Esophagus squamous epithelium (tissue), 5 donors: ENCODE results near the gene RDH5. TPM values are rescaled to one million over a fixed set of nuclear protein-coding genes. Genes with fewer than 3 reads are reported as not detected.

Source experiments
- DNase-seq: peaks from one replicate; lab custom pipeline; 2025; lab: John Stamatoyannopoulos, UW
- H3K27ac ChIP-seq, 4 donors: fragments of 200-600 bp; sonication (generic); one replicate each; pipeline ENCODE4 v1.5.1; 2016 to 2019; ENCODE audit warnings: mild to moderate bottlenecking in 1 of 4
- H3K27me3 ChIP-seq, 4 donors: fragments of 200-600 bp; sonication (generic); 1 replicate in 3 of 4; 2 replicates in 1 of 4; pipeline versions ENCODE4 v1.5.1 to v1.6.0; 2017 to 2021; ENCODE audit warnings: antibody characterized with exemption in 1 of 4
- H3K36me3 ChIP-seq, 3 donors: fragments of 200-600 bp; sonication (generic); one replicate each; pipeline ENCODE4 v1.5.1; 2016 to 2019
- H3K4me1 ChIP-seq, 3 donors: fragments of 200-600 bp; sonication (generic); one replicate each; pipeline ENCODE4 v1.5.1; 2017 to 2019
- H3K4me3 ChIP-seq, 4 donors: fragments of 200-600 bp; sonication (generic); 1 replicate in 3 of 4; 2 replicates in 1 of 4; pipeline ENCODE4 v1.5.1; 2016 to 2019; ENCODE audit warnings: mild to moderate bottlenecking in 2 of 4, moderate library complexity in 1 of 4
- H3K9me3 ChIP-seq, 3 donors: fragments of 200-600 bp; sonication (generic); one replicate each; pipeline ENCODE4 v1.5.1; 2016 to 2019
- POLR2A ChIP-seq, 4 donors: fragments of 450-650 bp; IDR thresholded peaks; one replicate each; pipeline ENCODE4 v1.6.1; 2017; ENCODE audit warnings: antibody characterized with exemption in 4 of 4, mild to moderate bottlenecking in 4 of 4, moderate library complexity in 3 of 4
- WGBS, 2 donors: methylation state at CpG; one replicate each; pipeline ENCODE4 v1.1.5; 2018; 5-methylcytosine and 5-hydroxymethylcytosine counted together
- intact Hi-C: fragments of 100-400 bp; cut with DNase I; formaldehyde crosslinking; loops from one replicate; pipeline ENCODE4 v1.15.0; 2022
- total RNA-seq, 4 donors: library from RNA; depleted of rRNA; stranded (reverse); fragments of >200 nt; gene quantifications; one replicate each; pipeline ENCODE4 v1.1.0, GENCODE V29; 2016
- TF ChIP-seq, protein P1 (sequence below), 6 experiments: fragments of 450-650 bp in 4 of 6; fragments of 200-600 bp in 2 of 6; sonication (generic) in 2 of 6; IDR thresholded peaks; one replicate each; pipeline ENCODE4 v1.5.1; 2016 to 2019; ENCODE audit warnings: antibody characterized with exemption in 6 of 6, mild to moderate bottlenecking in 4 of 6, moderate library complexity in 4 of 6
- donor health status: DM: yes; HTN: yes; CAD: no.

Gene RDH5
- total RNA-seq, 4 donors from 2014 or later, result 1.3 to 13.5 (median 4.1) TPM

DNA sequence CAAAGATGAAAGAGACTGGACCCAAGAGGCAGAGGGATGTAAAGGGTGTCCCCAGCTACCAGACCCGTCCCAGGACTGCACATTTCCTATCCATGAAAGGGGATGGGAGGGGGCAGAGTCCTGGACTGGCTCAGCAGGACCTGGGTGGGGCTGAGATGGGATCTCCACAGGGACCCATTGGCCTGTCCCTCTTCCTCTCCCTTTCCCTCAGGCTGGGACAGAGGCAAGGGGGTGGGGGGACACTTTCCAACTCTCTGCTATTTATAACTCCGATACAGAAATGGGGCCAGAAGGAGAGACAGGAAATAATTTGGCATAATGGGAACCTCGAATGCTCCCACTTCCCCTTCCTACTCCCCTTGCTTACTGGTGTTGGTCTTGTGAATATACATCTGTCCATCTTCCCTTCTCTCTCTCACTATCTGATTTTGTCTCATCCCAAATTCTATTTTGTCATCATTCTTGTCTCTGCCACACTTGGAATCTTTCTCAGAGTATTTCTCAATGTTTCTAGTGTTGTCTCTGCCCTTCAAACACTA lies 11.4 kb upstream of the RDH5 start:
- DNase-seq, result no peak
- 14 to 26% methylated on average over 3 of the region's 3 CpGs for WGBS, 2 donors
- intact Hi-C loops, result no loop called here
- peaks cover 0 to 38% (median 1%) of the 10 kb centered on the region in 4 donors for H3K27me3 ChIP-seq
- peaks cover 12 to 52% (median 21%) of the 10 kb centered on the region in 3 donors for H3K4me1 ChIP-seq
- H3K36me3 ChIP-seq, result no peaks in the 10 kb centered on the region
- H3K4me3 ChIP-seq, result peak overlapping the region in 3 of 4 donors; percentile 56 to 65 (median 59)
- H3K27ac ChIP-seq, result peak overlapping the region; percentile 50 to 87 (median 81)
- TF ChIP-seq, protein P1, sequence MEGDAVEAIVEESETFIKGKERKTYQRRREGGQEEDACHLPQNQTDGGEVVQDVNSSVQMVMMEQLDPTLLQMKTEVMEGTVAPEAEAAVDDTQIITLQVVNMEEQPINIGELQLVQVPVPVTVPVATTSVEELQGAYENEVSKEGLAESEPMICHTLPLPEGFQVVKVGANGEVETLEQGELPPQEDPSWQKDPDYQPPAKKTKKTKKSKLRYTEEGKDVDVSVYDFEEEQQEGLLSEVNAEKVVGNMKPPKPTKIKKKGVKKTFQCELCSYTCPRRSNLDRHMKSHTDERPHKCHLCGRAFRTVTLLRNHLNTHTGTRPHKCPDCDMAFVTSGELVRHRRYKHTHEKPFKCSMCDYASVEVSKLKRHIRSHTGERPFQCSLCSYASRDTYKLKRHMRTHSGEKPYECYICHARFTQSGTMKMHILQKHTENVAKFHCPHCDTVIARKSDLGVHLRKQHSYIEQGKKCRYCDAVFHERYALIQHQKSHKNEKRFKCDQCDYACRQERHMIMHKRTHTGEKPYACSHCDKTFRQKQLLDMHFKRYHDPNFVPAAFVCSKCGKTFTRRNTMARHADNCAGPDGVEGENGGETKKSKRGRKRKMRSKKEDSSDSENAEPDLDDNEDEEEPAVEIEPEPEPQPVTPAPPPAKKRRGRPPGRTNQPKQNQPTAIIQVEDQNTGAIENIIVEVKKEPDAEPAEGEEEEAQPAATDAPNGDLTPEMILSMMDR (IDR thresholded peaks at IDR 0.05), result no peak
- no peak for TF ChIP-seq POLR2A (IDR thresholded peaks at IDR 0.05)
- no peaks in the 10 kb centered on the region for H3K9me3 ChIP-seq

DNA sequence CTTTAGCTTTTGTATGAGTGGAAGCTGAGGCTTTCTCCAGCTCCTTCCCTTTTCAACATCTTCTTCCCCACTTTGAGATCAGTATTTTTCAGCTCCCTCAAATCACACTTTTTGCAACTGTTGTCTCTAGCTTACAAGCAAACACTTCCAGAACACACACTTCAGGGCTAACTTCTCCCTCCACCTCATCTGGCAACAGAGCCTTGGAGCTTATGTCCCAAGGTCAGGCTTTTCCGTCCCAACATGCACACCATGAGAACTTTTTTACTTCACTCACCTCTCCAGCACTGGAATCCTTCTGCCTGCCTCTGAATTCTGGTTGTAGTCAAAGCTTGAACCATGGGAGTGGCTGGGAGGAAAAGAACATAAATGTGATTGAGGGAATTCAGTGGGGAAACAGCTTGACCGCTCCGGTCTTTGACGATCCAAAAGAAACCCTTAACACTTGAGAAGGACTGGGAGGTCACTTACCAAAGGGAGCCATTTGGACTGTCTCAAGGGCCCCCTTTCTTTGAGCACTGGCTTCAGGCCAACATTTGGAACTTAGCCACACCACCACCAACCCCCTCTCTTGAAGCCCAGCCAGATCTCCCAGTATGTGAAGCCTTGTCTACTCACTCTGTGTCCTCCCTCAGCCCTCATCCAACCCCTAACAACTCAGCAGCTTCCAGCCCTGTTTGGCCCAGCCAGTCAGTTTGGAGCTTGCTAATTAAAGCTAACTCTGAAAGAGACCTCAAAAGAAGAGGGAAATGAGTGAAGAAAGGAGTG lies 8.2 kb upstream of the RDH5 start:
- peaks cover 21 to 59% (median 25%) of the 10 kb centered on the region in 3 donors for H3K4me1 ChIP-seq
- no peaks in the 10 kb centered on the region for H3K9me3 ChIP-seq
- peak overlapping the region; percentile 27 to 83 (median 60) for H3K27ac ChIP-seq
- H3K27me3 ChIP-seq, result peaks cover 0 to 23% (median 0%) of the 10 kb centered on the region in 4 donors
- intact Hi-C loops, result no loop called here
- no peaks in the 10 kb centered on the region for H3K36me3 ChIP-seq
- 54 to 72% methylated on average over 4 of the region's 4 CpGs for WGBS, 2 donors
- H3K4me3 ChIP-seq, result no peak overlapping the region
- TF ChIP-seq, protein P1 (IDR thresholded peaks at IDR 0.05), result no peak
- no peak for TF ChIP-seq POLR2A (IDR thresholded peaks at IDR 0.05)
- DNase-seq, result no peak

DNA sequence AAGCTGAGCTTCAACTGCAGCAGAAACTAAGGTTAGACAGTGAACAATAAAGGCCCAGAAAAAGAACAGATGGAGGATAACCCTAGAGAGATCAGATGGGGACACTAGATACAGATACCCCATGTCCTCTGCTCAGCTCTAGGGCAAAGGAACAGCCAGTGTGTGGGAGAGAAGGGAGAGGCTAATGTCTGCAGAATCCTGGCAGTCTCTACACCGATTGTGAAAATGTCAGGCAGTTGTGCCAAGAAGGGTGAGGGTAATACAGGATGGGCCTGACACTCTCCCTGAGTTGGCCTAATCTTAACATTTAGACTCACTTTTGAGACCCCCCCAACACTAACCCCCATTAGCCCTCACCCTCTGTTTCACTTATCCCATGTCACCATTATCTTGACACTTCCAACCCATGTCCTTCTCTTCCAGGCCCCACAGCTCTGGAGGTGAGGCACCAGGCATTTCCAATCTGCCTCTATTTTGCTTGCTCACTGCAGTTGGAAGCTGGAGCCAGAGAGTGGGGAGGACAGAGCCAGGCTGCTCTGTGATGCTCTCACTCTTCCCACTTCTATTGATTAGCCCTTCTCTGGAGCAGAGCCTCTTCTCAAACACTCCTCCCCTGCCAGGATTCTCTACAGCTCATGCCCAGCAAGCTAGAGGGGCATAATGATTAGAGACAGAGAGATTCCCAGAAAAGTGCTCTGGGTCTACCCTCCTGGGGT lies 7.3 kb upstream of the RDH5 start:
- Histone ChIP-seq H3K4me3 (no peak overlapping the region), H3K4me1 (peaks cover 23 to 59% (median 34%) of the 10 kb centered on the region in 3 donors), H3K27me3 (peaks cover 0 to 14% (median 0%) of the 10 kb centered on the region in 4 donors), H3K36me3 (no peaks in the 10 kb centered on the region), H3K27ac (peak overlapping the region; percentile 27 to 83 (median 60)), H3K9me3 (no peaks in the 10 kb centered on the region)
- intact Hi-C loops, result no loop called here
- WGBS, 2 donors, result 36 to 60% methylated on average over 1 of the region's 1 CpG
- no peak for DNase-seq
- TF ChIP-seq, protein P1 (IDR thresholded peaks at IDR 0.05), result no peak

DNA sequence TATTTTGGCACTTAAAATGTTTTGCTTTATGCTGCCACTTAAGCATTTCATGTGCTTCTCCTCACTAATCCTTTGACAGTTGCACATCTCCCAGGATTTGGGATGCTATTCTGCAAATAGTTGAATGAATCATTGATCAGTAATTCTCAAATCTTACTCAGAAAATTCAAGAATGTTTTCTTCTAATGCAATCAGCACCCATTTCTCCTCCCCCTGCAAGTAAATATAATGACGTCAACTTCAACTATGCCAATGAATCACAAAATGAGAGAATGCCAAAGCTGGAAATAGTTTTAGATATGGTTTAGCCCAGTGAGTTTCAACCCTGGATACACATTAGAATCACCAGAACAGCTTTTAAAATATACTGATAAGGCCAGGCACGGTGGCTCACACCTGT lies 6.5 kb upstream of the RDH5 start:
- Histone ChIP-seq H3K36me3 (no peaks in the 10 kb centered on the region), H3K9me3 (no peaks in the 10 kb centered on the region), H3K27ac (peak overlapping the region in 3 of 4 donors; percentile 57 to 83 (median 62)), H3K4me1 (peaks cover 23 to 59% (median 37%) of the 10 kb centered on the region in 3 donors), H3K27me3 (peaks cover 0 to 7% (median 0%) of the 10 kb centered on the region in 4 donors), H3K4me3 (no peak overlapping the region)
- intact Hi-C loops, result no loop called here
- TF ChIP-seq POLR2A (IDR thresholded peaks at IDR 0.05), result no peak
- TF ChIP-seq, protein P1 (IDR thresholded peaks at IDR 0.05), result no peak
- no peak for DNase-seq
- WGBS, 2 donors, result 56 to 61% methylated on average over 2 of the region's 2 CpGs
